Breast epithelium (tissue), 4 donors: ENCODE data around the gene STARD13. TPM values are rescaled to one million over a fixed set of nuclear protein-coding genes. Genes with fewer than 3 reads are reported as not detected.

Experiments
- DNase-seq, 2 donors: peaks; one replicate each; pipeline ENCODE4 v3.0.0-alpha.2; 2019; ENCODE audit warnings: low spot score in 2 of 2
- H3K27ac ChIP-seq, 2 donors: fragments of 200-600 bp; sonication (generic) in 1 of 2; one replicate each; pipeline ENCODE4 v1.5.1; 2016 to 2019; ENCODE audit warnings: mild to moderate bottlenecking in 1 of 2
- H3K27me3 ChIP-seq, 2 donors: fragments of 200-600 bp; sonication (generic) in 1 of 2; one replicate each; pipeline versions ENCODE4 v1.5.1 to v1.6.0; 2017 to 2019; ENCODE audit warnings: control low read depth in 1 of 2, mild to moderate bottlenecking in 1 of 2
- H3K36me3 ChIP-seq: fragments of 200-600 bp; one replicate; pipeline ENCODE4 v1.5.1; 2019
- H3K4me1 ChIP-seq, 2 donors: fragments of 200-600 bp; sonication (generic); one replicate each; pipeline ENCODE4 v1.5.1; 2016 to 2019; ENCODE audit warnings: control low read depth in 1 of 2
- H3K4me3 ChIP-seq, 3 donors: fragments of 200-600 bp; sonication (generic); 1 replicate in 2 of 3; 2 replicates in 1 of 3; pipeline ENCODE4 v1.5.1; 2016 to 2019; ENCODE audit warnings: mild to moderate bottlenecking in 3 of 3, moderate library complexity in 2 of 3
- H3K9me3 ChIP-seq, 2 donors: fragments of 200-600 bp; sonication (generic) in 1 of 2; one replicate each; pipeline ENCODE4 v1.5.1; 2016 to 2019; ENCODE audit warnings: control low read depth in 1 of 2
- CTCF ChIP-seq, 3 donors: fragments of 450-650 bp; IDR thresholded peaks; one replicate each; pipeline ENCODE4 v1.5.1; 2016 to 2017; ENCODE audit warnings: antibody characterized with exemption in 3 of 3, mild to moderate bottlenecking in 3 of 3, moderate library complexity in 3 of 3
- POLR2A ChIP-seq: fragments of 450-650 bp; IDR thresholded peaks from one replicate; pipeline ENCODE4 v1.6.1; 2016; ENCODE audit warnings: antibody characterized with exemption, mild to moderate bottlenecking, moderate library complexity
- POLR2AphosphoS5 ChIP-seq, 3 donors: sonication (generic); formaldehyde crosslinking; IDR thresholded peaks; one replicate each; pipeline ENCODE4 v1.6.1; 2017; ENCODE audit warnings: antibody characterized with exemption in 3 of 3
- intact Hi-C: fragments of 100-400 bp; cut with DNase I; formaldehyde crosslinking; loops from one replicate; pipeline ENCODE4 v1.15.1; 2023; ENCODE audit warnings: low total_unique reads
- total RNA-seq, 3 donors: library from RNA; depleted of rRNA; stranded (reverse); fragments of >200 nt; gene quantifications; one replicate each; pipeline ENCODE4 v1.1.0, GENCODE V29; 2016

STARD13 gene
- total RNA-seq, 3 donors from 2014 or later: 42.4 to 62.3 (median 58.7) TPM

GRCh38 chr13:33236021-33236420 lies 49.5 kb downstream of the STARD13 start:
- DNase-seq: no peak
- Histone ChIP-seq H3K27me3 (no peaks in the 10 kb centered on the region), H3K4me1 (peaks cover 0 to 5% of the 10 kb centered on the region in 2 donors), H3K36me3 (no peaks in the 10 kb centered on the region), H3K27ac (no peak overlapping the region), H3K4me3 (no peak overlapping the region), H3K9me3 (no peaks in the 10 kb centered on the region)
- TF ChIP-seq POLR2A (no peak), CTCF (IDR thresholded peaks at IDR 0.05) (no peak), POLR2AphosphoS5 (IDR thresholded peaks at IDR 0.05) (peak in 1 of 3 donors; percentile 25)
- intact Hi-C loops: no loop called here

- TF ChIP-seq POLR2A: no peak
- TF ChIP-seq CTCF (IDR thresholded peaks at IDR 0.05): no peak
- no peak for TF ChIP-seq POLR2AphosphoS5 (IDR thresholded peaks at IDR 0.05)
- Histone ChIP-seq H3K36me3 (no peaks in the 10 kb centered on the region), H3K27ac (no peak overlapping the region), H3K4me1 (peaks cover 0 to 5% of the 10 kb centered on the region in 2 donors), H3K9me3 (no peaks in the 10 kb centered on the region), H3K27me3 (no peaks in the 10 kb centered on the region), H3K4me3 (no peak overlapping the region)
- intact Hi-C loops: no loop called here
- no peak for DNase-seq
These were observed 50.0 kb downstream of the STARD13 start for GRCh38 chr13:33235564-33235963.

- intact Hi-C loops: no loop called here
These were observed 50.5 kb downstream of the STARD13 start for GRCh38 chr13:33235078-33235477.

GRCh38 chr13:33233547-33233946 lies 52.0 kb downstream of the STARD13 start:
- no peak overlapping the region for H3K4me3 ChIP-seq
- no peak for DNase-seq
- peaks cover 0 to 23% of the 10 kb centered on the region in 2 donors for H3K4me1 ChIP-seq
- TF ChIP-seq CTCF (IDR thresholded peaks at IDR 0.05) (no peak), POLR2A (no peak), POLR2AphosphoS5 (IDR thresholded peaks at IDR 0.05) (no peak)
- H3K36me3 ChIP-seq: no peaks in the 10 kb centered on the region
- H3K27ac ChIP-seq: no peak overlapping the region
- no peaks in the 10 kb centered on the region for H3K9me3 ChIP-seq
- no peaks in the 10 kb centered on the region for H3K27me3 ChIP-seq
- intact Hi-C loops: no loop called here

More at GRCh38 chr13:33235078-33235477, 50.5 kb downstream of the STARD13 start:
- Histone ChIP-seq H3K27ac (no peak overlapping the region), H3K4me1 (peaks cover 0 to 9% of the 10 kb centered on the region in 2 donors), H3K27me3 (no peaks in the 10 kb centered on the region), H3K9me3 (no peaks in the 10 kb centered on the region), H3K4me3 (no peak overlapping the region), H3K36me3 (no peaks in the 10 kb centered on the region)
- TF ChIP-seq CTCF (IDR thresholded peaks at IDR 0.05) (no peak), POLR2AphosphoS5 (IDR thresholded peaks at IDR 0.05) (peak in 1 of 3 donors; percentile 74)
- DNase-seq: no peak

- H3K4me3 ChIP-seq: no peak overlapping the region
- no peaks in the 10 kb centered on the region for H3K27me3 ChIP-seq
- TF ChIP-seq POLR2AphosphoS5 (IDR thresholded peaks at IDR 0.05): no peak
- TF ChIP-seq POLR2A: no peak
- no peak for TF ChIP-seq CTCF (IDR thresholded peaks at IDR 0.05)
- no peak for DNase-seq
- H3K9me3 ChIP-seq: no peaks in the 10 kb centered on the region
- H3K36me3 ChIP-seq: no peaks in the 10 kb centered on the region
- no peak overlapping the region for H3K27ac ChIP-seq
- peaks cover 0 to 23% of the 10 kb centered on the region in 2 donors for H3K4me1 ChIP-seq
- intact Hi-C loops: no loop called here
These were observed 52.7 kb downstream of the STARD13 start for GRCh38 chr13:33232883-33233282.
